ENCODE data around the gene LRRC4C.

Gene LRRC4C

DNA sequence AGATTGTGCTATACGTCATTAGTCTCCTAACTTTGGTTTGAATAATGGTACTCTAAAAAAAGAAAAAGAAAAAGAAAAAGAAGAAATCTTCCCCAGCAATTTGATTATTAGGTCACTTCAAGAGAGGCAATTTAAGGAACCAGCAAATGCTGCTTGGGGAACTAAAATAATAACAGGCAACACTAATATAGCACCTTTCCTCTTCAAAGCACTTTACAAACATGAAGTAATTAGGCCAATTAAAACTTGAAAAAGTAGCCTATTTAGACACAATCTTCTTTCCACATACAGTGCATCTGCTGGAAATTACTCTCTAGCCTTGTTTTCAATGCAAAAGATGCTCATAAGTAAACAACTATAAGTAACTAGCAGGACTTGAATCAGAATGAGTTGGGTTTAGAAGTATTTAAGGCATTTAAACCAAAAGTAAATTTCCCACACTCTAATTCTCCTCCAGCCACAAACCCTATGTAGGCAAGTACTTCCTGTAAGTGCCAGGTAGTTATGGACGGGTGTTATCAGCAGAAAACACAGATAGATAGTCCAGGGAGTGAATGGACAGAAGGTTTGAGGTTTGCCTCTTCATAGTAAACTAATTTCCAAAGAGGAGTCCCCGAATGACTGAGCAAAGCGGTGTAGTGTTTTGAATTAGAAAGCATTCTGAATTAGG is 44.5 kb downstream of the LRRC4C start:
- ATAC-seq = no peak

DNA sequence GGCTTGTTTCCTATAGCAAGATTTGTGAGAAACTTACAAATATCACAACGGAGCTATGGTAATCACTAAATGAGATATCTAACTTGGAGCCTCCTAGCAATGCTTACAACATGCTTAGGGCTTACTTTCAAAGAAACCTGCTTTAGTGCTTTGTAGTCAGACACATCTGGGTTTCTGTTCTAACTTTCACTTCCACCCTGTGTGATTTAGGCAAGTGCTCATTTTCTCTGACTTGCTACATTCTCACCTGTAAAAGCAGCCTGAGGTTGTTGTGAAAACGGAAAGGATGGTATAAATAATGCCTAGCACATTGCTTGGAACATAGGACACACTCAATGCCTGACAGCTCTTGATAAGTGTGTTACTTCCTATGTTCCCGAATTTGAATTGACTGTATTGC is 45.6 kb downstream of the LRRC4C start:
- ATAC-seq = no peak

DNA sequence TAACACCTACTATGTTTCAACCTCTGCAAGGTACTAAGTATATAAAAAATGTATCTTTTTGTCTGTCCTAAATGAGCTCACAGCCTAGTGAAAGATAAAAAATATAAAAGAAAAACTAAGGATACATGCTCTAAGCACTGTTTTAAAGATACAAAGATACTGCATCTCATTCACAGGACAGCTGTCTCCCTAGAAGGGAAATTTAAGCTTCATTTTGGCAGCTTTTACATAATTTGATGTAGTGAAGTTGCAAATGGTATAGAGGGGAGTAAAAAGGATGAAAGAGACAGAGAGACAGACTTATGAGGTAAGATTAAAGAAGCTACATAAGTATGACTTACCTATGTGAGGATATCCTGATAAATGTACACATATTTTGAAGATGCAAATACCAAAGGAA is 53.6 kb downstream of the LRRC4C start:
- ATAC-seq = no peak

DNA sequence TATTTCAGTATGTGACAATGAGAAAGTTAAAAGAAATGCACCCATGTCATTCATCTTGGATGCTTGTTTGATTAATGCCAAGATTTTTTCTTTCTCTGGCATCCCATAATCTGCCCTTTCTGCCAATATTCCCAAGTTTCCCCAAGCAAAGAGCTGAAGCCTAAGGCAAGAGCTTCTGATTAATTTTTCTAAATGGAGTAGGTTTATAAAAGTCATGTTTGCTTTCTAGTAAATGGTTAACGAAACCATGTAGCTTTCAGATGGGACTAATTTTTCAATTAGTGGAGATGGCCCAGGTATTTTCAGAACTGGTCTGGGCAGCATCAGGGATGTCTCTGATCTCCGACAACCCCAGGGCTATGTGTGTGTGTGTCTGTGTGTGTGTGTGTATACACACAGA is 55.3 kb downstream of the LRRC4C start:
- no peak for ATAC-seq

DNA sequence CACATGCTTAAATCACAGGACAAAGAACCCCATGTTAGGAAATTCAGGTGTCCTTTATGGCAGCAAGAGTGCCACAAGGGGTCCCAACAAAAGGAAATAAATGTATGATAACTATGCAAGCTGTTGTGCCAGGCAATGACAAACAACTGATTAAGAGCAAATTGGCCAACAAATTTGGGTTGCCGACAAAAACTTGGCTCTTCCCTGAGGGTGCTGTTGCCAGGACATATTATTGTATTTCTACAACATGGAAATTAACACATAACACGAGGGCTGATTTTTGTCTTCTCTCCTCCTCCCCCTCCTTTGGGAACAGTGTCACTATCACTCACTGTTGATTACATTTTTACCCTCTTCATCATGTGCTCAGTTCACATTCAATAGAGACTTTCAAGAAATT is 56.0 kb downstream of the LRRC4C start:
- no peak for ATAC-seq

DNA sequence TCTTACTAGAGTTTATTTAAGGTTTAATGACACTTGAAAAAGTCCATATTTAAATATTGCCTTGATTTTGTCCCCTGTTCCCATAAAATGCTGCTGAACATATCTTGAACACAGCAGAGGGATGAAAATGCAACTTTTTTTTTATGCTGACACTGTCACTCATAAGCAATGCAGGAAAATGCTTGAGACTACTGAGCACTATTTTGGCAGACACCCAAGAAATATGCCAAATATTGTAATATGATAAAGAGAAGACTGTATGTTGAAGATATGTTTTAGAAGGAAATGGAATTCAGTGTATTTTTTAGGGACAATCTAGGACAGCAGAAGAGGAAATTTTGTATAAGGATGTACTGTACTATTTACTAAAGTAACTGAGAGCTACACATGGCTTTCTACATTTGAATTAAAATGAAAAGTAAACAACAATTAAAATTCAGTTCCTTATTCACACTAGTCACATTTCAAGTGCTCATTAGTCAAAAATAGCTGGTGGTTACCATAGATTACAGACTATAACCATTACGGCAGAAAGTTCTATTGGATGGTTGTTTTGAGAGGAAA is 58.6 kb downstream of the LRRC4C start:
- ATAC-seq = no peak

DNA sequence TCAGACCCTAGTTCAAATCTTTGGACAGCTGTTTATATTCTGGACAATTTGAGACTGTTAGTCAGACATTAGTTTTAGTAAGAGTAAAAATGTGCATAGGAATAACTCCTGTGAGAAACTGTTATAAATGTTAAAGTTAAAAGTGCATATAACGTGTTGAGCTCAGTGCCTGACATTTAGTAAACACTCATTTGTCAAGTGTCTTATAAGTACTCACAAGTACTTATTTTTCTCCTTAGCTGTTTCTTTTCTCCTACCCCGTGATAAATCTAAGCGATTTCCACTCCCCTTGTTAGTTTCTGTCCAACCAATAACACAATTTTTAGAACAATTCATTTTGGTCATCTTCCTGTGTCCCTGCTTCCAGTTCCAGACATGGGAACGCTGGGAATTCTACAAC is 59.3 kb downstream of the LRRC4C start:
- ATAC-seq = no peak

DNA sequence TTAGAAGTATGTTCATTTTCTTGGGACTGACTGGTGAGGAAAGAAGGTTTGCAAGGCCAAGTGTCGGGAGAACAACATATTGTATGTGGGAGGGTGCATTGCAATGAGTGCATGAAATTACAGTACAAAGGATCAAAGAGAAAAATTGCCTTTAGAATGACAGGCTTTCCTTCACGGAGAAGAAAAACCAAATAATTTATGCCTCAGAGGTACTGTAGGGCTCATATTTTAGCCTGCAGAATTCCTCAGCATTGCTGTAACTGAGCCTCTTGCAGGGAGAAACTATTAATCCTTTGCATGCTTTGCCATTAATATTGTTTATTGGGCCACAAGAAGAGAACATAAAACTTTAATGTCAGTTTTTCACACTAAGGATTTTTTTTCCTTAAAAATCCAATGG is 60.1 kb downstream of the LRRC4C start:
- ATAC-seq = no peak

DNA sequence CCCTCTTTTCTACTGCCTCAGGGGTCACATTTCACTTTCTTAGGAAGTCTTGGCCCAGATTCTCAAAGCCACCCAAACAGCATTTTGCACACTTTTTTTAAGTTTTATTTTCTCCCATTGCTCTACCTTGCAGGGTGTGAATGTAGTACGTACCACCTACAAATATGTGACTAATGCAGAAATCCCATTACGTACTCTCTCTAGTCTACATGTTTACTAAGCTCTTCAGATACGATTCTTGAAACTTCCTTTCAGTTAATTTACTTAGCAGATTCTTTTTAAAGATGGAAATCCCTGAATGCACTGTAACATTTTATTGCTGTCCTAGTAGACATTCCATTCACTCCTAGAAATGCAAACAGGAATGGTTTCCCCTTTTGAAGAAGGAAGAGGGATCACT is 61.3 kb downstream of the LRRC4C start:
- no peak for ATAC-seq

DNA sequence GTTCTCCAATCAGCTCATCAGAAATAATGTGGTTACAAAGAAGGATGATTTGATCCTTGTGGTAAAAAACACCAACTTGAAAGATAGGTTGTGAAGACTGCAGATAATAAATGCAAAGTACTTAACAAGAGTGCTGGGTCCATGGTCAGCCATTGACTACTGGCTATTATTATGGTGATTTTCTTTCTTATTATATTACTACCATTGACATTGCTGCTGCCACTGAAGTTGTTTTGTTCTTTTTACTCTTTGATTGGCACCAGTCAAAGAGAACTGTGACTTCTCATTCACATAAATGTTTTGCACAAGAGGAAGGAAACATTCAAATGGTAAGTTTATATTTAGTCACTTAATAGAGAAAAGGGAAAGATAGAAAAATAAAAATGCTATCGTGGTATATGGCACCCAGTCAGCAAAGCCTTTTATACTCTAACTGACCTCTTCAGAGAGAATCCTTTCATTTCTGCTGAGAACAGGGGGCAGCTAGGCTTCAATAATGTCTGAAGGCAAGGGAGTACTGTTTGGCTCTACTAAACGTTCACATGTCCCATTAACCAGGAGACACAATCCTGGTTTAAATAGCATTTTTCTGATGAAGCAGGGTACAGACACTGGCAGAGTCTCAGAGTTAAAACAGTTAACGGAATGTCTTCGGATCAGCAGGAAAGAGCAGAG is 64.8 kb downstream of the LRRC4C start:
- no peak for ATAC-seq

DNA sequence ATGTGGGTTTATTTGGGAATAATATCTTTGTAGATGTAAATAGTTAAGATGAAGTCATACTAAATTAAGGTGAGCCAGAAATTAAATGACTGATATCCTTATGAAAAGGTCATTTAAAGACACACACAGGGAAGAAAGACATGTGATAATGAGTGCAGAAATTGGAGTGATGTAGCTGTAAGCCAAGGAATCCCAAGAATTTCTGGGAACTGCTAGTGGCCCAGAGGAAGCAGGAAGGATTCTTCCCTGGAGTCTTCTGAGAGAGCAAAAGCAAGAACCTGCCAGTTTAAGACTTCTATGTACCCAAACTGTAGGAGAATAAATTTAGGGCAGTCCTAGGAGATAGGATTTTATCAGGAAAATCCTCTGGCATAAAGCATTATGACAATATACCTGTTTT is 66.9 kb downstream of the LRRC4C start:
- ATAC-seq = no peak

DNA sequence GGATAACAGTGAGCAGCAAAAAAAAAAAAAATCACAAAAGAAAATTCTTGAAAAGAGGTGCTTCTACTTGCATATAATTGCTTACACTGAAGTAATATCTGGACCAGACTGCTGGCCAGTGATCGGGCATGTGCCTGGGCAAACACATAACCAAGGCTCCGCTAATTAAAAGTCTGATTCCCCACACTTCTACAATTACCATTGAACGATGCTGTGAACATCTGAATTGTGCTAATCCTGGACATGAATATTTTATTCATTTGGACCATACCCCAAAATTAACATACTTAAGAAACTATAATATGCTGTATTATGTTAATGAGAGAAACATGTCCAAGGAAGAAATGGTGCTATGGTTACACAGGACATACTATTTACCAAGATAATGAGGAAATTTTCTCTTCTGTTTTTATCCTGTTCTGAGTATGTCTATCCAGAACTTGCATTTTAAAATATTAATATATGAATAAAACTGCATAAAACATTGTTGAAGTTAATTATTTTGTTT is 69.8 kb downstream of the LRRC4C start:
- ATAC-seq = no peak

DNA sequence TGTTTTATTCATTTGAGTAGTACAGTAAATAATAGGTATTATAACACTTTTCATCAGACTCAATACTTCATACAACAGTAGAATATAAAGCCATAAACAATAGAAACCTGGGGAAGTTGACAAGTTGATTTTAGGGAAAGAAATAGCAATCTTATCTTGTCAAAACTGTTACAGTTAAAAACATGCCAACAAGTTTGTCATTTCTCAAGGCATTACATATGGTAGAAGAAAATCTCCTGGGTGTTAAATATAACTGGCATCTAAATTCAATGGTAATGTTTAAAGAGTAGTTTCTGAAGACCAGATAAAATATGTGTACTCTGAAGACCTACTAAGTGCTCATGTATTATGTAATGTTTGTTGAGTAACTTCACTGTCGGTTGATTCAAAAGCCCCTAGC is 75.1 kb downstream of the LRRC4C start:
- no peak for ATAC-seq

DNA sequence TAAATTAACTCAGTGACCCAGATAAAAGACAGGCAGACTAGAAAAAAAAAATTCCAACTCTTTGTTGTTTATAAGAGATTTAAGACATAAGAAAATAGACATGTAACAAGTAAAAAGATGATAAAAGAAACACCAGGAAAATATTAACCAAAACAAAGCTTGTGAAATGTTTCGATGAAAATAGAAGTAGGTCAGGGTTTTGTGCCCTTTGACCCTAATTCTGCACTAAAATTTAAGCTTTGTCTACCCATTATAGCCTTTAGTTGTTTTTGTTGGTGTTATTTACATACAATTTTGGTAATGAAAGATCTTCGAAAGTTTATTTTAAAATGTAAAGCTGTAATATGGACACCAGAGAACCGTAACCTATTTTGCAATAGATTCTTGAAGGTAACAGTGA is 75.7 kb downstream of the LRRC4C start:
- no peak for ATAC-seq

DNA sequence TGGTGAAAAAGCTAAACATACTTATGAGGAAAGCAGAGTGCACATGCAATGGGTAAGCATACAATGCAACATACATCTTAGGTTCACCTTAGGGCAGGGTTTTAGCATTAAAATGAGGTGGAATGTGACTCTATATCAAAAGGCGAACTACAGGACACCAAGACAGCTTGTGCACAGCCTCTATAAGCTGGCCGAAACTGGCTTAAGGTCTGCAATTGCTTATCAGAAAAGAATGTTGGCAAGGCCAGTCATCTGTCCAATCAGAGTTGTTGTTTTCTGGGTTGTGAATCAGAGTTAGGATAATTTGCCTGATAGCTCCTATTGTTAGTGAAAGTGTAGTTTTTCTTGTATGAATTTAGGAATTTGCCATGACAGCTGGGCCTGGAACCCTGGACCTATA is 76.5 kb downstream of the LRRC4C start:
- no peak for ATAC-seq

DNA sequence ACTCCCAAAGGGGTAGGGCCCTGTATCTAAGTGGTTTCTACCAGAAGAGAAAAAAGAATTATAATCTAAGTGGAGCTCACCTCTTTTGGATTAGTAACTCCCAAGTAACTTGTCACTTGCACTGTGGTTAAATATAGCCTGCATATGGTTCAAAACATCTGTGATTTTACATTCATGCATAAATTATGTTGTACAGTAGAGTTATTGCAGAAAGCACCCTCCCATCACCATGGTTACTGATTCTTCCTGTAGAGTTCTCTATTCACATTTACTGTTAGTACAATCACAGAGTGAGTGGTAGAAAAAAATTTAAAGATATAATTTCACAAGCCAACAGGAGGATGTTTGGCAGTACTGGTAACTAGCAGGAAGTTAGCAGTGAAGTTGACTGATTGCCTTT is 80.4 kb downstream of the LRRC4C start:
- ATAC-seq = no peak

DNA sequence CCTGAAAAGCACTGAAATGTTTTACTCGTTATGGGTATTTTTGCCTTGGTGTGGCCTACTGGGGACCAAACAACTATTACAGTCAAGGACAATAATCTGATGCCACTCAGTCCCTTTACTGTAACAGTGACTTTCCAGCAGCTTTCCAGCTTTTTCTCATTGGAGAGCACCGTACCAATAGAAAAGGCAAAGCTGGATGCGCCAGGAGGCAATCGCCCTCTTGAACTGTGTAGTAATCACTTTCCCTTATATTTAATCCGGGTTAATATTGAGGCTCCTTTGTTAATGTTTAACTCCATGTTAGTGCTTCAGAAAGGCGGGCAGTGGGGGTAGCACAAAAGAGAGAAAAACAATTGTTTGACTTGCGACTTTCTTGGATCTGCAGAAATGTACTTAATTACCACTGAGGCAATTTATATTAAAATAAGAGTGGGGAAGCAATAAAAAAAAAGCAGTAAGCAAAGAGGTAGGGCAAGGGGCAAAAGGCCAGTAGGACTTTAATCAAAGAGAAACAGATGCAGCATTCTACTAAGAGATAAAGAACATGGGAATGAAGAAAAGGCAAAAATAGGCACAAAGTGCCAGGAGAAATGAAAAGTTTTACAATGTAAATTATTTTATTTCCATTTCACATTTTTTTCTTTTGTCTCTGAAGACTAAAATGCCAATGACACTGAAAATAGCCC is 81.6 kb downstream of the LRRC4C start:
- no peak for ATAC-seq

DNA sequence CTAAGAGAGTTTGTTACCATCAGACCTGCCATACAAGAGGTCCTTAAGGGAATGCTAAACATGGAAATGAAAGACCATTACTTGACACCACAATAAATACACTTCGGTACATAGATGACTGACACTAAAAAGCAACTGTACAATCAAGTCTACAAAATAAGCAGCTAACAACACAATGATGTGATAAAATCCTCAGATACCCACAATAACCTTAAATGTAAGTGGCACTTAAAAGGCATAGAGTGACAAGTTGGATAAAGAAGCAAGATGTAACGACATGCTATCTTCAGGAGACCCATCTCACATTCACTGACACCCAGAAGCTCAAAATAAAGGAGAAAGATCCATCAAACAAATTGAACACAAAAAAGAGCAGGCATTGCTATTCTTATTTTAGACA is 107.6 kb downstream of the LRRC4C start:
- no peak for ATAC-seq

DNA sequence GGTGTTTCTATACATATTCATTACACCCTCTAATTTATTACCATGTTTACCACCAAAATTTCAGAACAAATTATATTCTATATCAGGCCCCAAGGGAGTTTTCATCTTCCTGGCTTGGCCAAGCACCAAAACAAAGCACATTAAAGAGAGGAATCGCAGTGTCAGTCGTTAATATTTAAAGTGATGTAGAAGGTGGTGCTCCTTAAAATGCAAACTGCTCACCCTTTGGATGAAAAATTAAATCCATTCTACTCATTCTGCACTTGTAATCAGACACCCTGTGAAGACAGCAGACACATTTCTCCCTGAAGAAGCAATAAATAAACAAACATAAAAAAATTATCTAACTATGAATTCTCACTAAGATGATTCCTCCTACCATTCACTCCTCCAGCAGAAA is 113.4 kb downstream of the LRRC4C start:
- ATAC-seq = no peak

DNA sequence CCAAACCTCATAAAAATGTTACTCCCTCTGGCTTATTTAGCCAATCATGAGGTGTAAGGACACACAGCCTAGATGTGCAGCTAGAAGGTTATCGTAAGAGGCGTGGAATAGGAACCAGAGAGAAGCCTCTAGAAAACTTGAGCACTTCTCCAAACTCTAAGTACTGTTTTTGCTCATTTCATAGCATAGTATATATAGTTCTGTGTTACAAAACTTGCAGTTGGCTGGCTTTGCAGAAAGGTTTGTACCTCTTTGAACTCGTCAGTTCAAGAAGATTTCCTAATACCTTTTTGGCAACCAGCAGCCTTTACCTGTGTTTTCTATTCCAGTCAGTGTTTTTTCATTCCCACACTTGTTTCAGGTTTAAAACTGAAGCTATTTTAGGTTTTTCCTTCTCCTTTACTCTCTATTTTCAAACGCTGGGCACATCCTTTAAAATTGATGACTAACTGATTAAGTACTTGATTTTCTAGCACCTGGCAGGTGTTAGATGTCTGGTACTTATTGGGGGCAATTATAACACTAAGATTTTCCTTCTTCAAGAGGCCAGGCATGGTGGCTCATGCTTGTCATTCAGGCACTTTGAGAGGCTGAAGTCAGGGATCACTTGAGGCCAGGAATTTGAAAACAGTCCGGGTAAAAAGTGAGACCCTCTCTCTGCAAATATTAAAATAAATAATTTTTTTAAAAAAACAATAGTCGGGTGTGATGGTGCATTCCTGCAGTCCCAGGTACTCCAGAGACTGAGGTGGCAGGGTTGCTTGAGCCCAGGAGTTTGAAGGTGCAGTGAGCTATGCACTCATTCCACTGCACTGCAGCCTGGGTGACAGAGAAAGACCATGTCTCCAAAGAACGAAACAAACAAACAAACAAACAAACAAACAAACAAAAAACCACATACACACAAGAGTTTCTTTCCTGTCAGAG is 125.2 kb downstream of the LRRC4C start:
- no peak for ATAC-seq

DNA sequence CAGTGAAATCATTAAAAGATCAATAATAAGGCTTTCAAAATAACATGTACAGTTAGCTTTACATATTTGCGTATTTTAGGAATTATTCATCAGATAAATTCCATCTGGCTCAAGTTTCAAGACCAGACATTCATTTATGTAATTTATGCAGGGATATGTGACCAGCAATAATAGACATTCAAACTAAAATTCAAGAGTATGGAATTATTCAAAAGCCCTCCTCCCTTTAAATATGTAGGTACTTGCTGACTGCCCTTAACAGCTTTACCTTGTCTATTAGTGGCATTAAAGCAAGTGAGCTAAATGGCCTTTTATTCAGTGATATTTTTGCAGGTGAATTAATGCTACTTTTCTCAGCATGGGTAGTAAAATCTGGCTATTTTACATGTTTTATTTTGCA is 126.1 kb downstream of the LRRC4C start:
- ATAC-seq = no peak

DNA sequence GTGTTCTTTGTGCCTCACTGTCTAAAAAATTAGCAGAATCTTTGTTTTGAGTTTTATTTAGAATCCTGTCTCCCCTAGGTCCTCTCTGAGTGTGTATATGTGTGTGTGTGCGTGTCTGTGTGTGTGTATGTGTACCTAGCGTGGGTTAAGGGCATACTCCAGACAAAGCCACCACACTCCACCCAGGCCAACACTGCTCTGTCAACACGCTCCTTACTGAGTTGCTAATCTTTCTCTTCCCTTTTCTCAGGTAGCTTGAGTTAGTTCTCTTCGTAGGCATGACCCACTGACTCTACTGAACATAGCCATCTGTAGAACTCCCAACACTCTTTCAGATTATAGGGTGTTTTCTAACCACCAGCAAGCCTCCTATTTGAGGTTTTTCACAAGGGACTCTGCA is 131.1 kb downstream of the LRRC4C start:
- no peak for ATAC-seq

DNA sequence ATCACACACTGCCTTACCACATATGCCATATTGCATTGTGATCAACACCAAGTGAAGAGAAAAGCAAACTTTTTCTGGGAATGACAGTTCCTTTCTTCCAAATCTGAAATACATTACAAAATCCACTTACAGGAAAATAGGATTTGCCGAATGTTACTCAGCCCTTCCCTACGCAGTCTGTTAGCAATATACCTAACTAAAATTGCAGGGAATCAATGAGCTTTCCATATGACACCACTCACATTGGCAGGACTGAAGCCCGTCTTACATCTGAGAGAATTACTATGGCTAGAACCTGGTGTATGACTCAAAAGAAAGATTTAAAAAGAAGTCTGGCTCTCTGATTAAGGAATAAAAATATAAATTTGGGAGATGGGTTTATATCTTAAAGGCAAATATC is 136.0 kb downstream of the LRRC4C start:
- ATAC-seq = no peak

Measured in activated CD4-positive, CD25-positive, alpha-beta regulatory T cell treated with anti-CD3 and anti-CD28 coated beads, Interleukin-2, amount 50 U/mL, for 24 hours (primary cell).